Natural killer cell treated with Interleukin-12 subunit alpha and Interleukin-12 subunit beta and Interleukin-15 and Interleukin-18, amount 100 ng/mL, for 72 hours (primary cell): ENCODE results near the gene PVR. TPM values are rescaled to one million over a fixed set of nuclear protein-coding genes. Genes with fewer than 3 reads are reported as not detected.
"Not testable (repeated sequence)": the region's sequence is repeated elsewhere in the genome, so short reads cannot be mapped to it uniquely, and the experiment has no call there.

Experiments used
- ATAC-seq, 2 donors: fragments of 150-1000 bp; cut with Tn5 transposase in 1 of 2; sonication (Bioruptor Pico), chemical (Tn5 transposase) in 1 of 2; 2 replicates each; pipeline ENCODE4 v1.10.0; 2021
- DNase-seq: peaks from one replicate; pipeline ENCODE4 v3.0.0; 2022; ENCODE audit warnings: low spot score
- H3K27ac Mint-ChIP-seq, 2 donors: 1 replicate in 1 of 2; 2 replicates in 1 of 2; pipeline ENCODE4 v1.8.0; 2022; ENCODE audit warnings: mixed read lengths in 2 of 2, mild to moderate bottlenecking in 1 of 2, moderate library complexity in 1 of 2
- H3K27me3 Mint-ChIP-seq, 2 donors: 1 replicate in 1 of 2; 2 replicates in 1 of 2; pipeline ENCODE4 v1.8.0; 2022; ENCODE audit warnings: mixed read lengths in 2 of 2
- H3K36me3 Mint-ChIP-seq: one replicate; pipeline ENCODE4 v1.8.0; 2022; ENCODE audit warnings: mixed read lengths
- H3K4me1 Mint-ChIP-seq, 2 donors: 1 replicate in 1 of 2; 2 replicates in 1 of 2; pipeline ENCODE4 v1.8.0; 2022; ENCODE audit warnings: low read depth in 2 of 2, mixed read lengths in 2 of 2, mild to moderate bottlenecking in 1 of 2
- H3K4me3 Mint-ChIP-seq: one replicate; pipeline ENCODE4 v1.8.0; 2022; ENCODE audit warnings: mixed read lengths
- H3K9me3 Mint-ChIP-seq: 2 replicates; pipeline ENCODE4 v1.8.0; 2022; ENCODE audit warnings: mixed read lengths
- total RNA-seq, 2 donors: library from RNA; stranded (reverse); gene quantifications; one replicate each; pipeline ENCODE4 v1.2.3, GENCODE V29; 2022

The PVR gene
- total RNA-seq, 2 donors from 2014 or later: 11.7 to 20.3 TPM

GRCh38 chr19:44698492-44699201, 54.9 kb downstream of the PVR start, which contains the start of gene CEACAM16:
Gene CEACAM16, plus strand, starts transcription at chr19:44699151. Its CDS starts 2,306 bp downstream, at chr19:44701457.
- Mint-ChIP-seq H3K36me3 (no peaks in the 10 kb centered on the region), H3K4me3 (no peak within 1 kb of the TSS), H3K27ac (no peak within 1 kb of the TSS), H3K4me1 (peaks cover 0 to 6% of the 10 kb centered on the region in 2 donors), H3K27me3 (peaks cover 9 to 14% of the 10 kb centered on the region in 2 donors), H3K9me3 (no peaks in the 10 kb centered on the region)
- no peak for DNase-seq
- ATAC-seq: peak in 1 of 2 donors; percentile 10

- Mint-ChIP-seq H3K36me3 (no peaks in the 10 kb centered on the region), H3K4me3 (no peak overlapping the region), H3K9me3 (no peaks in the 10 kb centered on the region), H3K4me1 (no peaks in the 10 kb centered on the region), H3K27me3 (peaks cover 7 to 14% of the 10 kb centered on the region in 2 donors), H3K27ac (no peak overlapping the region)
- no peak for ATAC-seq
- DNase-seq: no peak
These were observed 56.8 kb downstream of the PVR start for GRCh38 chr19:44700547-44700946.

- Mint-ChIP-seq H3K4me1 (no peaks in the 10 kb centered on the region), H3K27ac (no peak overlapping the region), H3K36me3 (no peaks in the 10 kb centered on the region), H3K4me3 (no peak overlapping the region), H3K9me3 (no peaks in the 10 kb centered on the region), H3K27me3 (peaks cover 7 to 14% of the 10 kb centered on the region in 2 donors)
- DNase-seq: no peak
- no peak for ATAC-seq
These were observed 57.5 kb downstream of the PVR start for GRCh38 chr19:44701228-44701627.

GRCh38 chr19:44702551-44703176, 59.0 kb downstream of the PVR start:
- H3K9me3 Mint-ChIP-seq: no peaks in the 10 kb centered on the region
- DNase-seq (no peak), ATAC-seq (no peak)
- peaks cover 3 to 4% of the 10 kb centered on the region in 2 donors for H3K27me3 Mint-ChIP-seq
- H3K27ac Mint-ChIP-seq: no peak overlapping the region
- H3K4me3 Mint-ChIP-seq: no peak overlapping the region
- H3K36me3 Mint-ChIP-seq: no peaks in the 10 kb centered on the region
- no peaks in the 10 kb centered on the region for H3K4me1 Mint-ChIP-seq

GRCh38 chr19:44703336-44704078, 59.8 kb downstream of the PVR start:
- no peaks in the 10 kb centered on the region for H3K9me3 Mint-ChIP-seq
- H3K27me3 Mint-ChIP-seq: no peaks in the 10 kb centered on the region
- no peak for ATAC-seq
- no peak overlapping the region for H3K4me3 Mint-ChIP-seq
- no peak for DNase-seq
- H3K4me1 Mint-ChIP-seq: no peaks in the 10 kb centered on the region
- no peaks in the 10 kb centered on the region for H3K36me3 Mint-ChIP-seq
- no peak overlapping the region for H3K27ac Mint-ChIP-seq

- H3K27ac Mint-ChIP-seq: peak overlapping the region in 1 of 2 donors; percentile 18
- H3K4me3 Mint-ChIP-seq: no peak overlapping the region
- peaks cover 0 to 2% of the 10 kb centered on the region in 2 donors for H3K4me1 Mint-ChIP-seq
- H3K36me3 Mint-ChIP-seq: no peaks in the 10 kb centered on the region
- no peaks in the 10 kb centered on the region for H3K27me3 Mint-ChIP-seq
- H3K9me3 Mint-ChIP-seq: no peaks in the 10 kb centered on the region
- DNase-seq (no peak), ATAC-seq (no peak)
These were observed 61.3 kb downstream of the PVR start for GRCh38 chr19:44704982-44705381.

- H3K4me1 Mint-ChIP-seq: peaks cover 5 to 7% of the 10 kb centered on the region in 2 donors
These were observed 61.8 kb downstream of the PVR start for GRCh38 chr19:44705502-44706010.

GRCh38 chr19:44706506-44707236, 63.0 kb downstream of the PVR start:
- ATAC-seq: peak in 1 of 2 donors; percentile 25
- no peak overlapping the region for H3K27ac Mint-ChIP-seq
- DNase-seq: no peak
- H3K4me1 Mint-ChIP-seq: peaks cover 10 to 13% of the 10 kb centered on the region in 2 donors
- no peaks in the 10 kb centered on the region for H3K9me3 Mint-ChIP-seq
- H3K36me3 Mint-ChIP-seq: no peaks in the 10 kb centered on the region
- no peak overlapping the region for H3K4me3 Mint-ChIP-seq
- H3K27me3 Mint-ChIP-seq: peaks cover 0 to 5% of the 10 kb centered on the region in 2 donors

More at GRCh38 chr19:44705502-44706010, 61.8 kb downstream of the PVR start:
- Mint-ChIP-seq H3K9me3 (no peaks in the 10 kb centered on the region), H3K4me3 (no peak overlapping the region), H3K27me3 (peaks cover 0 to under 1% of the 10 kb centered on the region in 2 donors), H3K36me3 (no peaks in the 10 kb centered on the region), H3K27ac (no peak overlapping the region)
- no peak for DNase-seq
- peak in 1 of 2 donors; percentile 17 for ATAC-seq

GRCh38 chr19:44707794-44708193, 64.1 kb downstream of the PVR start:
- ATAC-seq: no peak
- DNase-seq: no peak
- Mint-ChIP-seq H3K36me3 (no peaks in the 10 kb centered on the region), H3K4me1 (peaks cover 10 to 13% of the 10 kb centered on the region in 2 donors), H3K4me3 (no peak overlapping the region), H3K9me3 (no peaks in the 10 kb centered on the region), H3K27me3 (peaks cover 0 to 5% of the 10 kb centered on the region in 2 donors), H3K27ac (no peak overlapping the region)

- H3K9me3 Mint-ChIP-seq: no peaks in the 10 kb centered on the region
- peaks cover 0 to 5% of the 10 kb centered on the region in 2 donors for H3K27me3 Mint-ChIP-seq
- ATAC-seq: no peak
- no peak for DNase-seq
- H3K36me3 Mint-ChIP-seq: no peaks in the 10 kb centered on the region
- H3K4me3 Mint-ChIP-seq: no peak overlapping the region
- H3K27ac Mint-ChIP-seq: no peak overlapping the region
- peaks cover 10 to 13% of the 10 kb centered on the region in 2 donors for H3K4me1 Mint-ChIP-seq
These were observed 65.2 kb downstream of the PVR start for GRCh38 chr19:44708940-44709339.

GRCh38 chr19:44709434-44710266, 65.9 kb downstream of the PVR start:
- H3K27me3 Mint-ChIP-seq, DNase-seq, H3K27ac Mint-ChIP-seq, H3K4me3 Mint-ChIP-seq, H3K36me3 Mint-ChIP-seq, ATAC-seq, H3K9me3 Mint-ChIP-seq: not testable (repeated sequence)
- peaks cover 10 to 13% of the 10 kb centered on the region in 2 donors for H3K4me1 Mint-ChIP-seq

- H3K9me3 Mint-ChIP-seq: peaks cover 3% of the 10 kb centered on the region
- ATAC-seq (peak; percentile 32 to 50), DNase-seq (peak; percentile 56)
- H3K4me1 Mint-ChIP-seq: peaks cover 10 to 13% of the 10 kb centered on the region in 2 donors
- H3K4me3 Mint-ChIP-seq: no peak overlapping the region
- peak overlapping the region in 1 of 2 donors; percentile 24 for H3K27ac Mint-ChIP-seq
- peaks cover 14% of the 10 kb centered on the region for H3K36me3 Mint-ChIP-seq
- peaks cover 0 to 5% of the 10 kb centered on the region in 2 donors for H3K27me3 Mint-ChIP-seq
These were observed 66.8 kb downstream of the PVR start for GRCh38 chr19:44710483-44710882.
